Large intestine (tissue), 3 donors: Measurements from ENCODE around the gene KIAA0825. TPM values are rescaled to one million over a fixed set of nuclear protein-coding genes. Genes with fewer than 3 reads are reported as not detected.

Source experiments
- DNase-seq, 2 donors: peaks; one replicate each; pipeline versions ENCODE4 v3.0.0 to v3.0.0-alpha.2; 2013
- H3K27ac ChIP-seq: one replicate; pipeline ENCODE4 v1.5.1; 2013; ENCODE audit warnings: low read length
- H3K27me3 ChIP-seq: 2 replicates; pipeline ENCODE4 v1.6.1; 2013; ENCODE audit warnings: low read length; ENCODE audit not compliant: control insufficient read depth, insufficient read depth
- H3K36me3 ChIP-seq: 2 replicates; pipeline ENCODE4 v1.6.1; 2013; ENCODE audit warnings: low read length; ENCODE audit not compliant: control insufficient read depth, insufficient read depth
- H3K4me1 ChIP-seq: one replicate; pipeline ENCODE4 v1.6.1; 2013; ENCODE audit warnings: low read length; ENCODE audit not compliant: control insufficient read depth, insufficient read depth
- H3K4me3 ChIP-seq: one replicate; pipeline ENCODE4 v1.5.1; 2013; ENCODE audit warnings: low read length
- H3K9me3 ChIP-seq: one replicate; pipeline ENCODE4 v1.6.1; 2013; ENCODE audit warnings: mild to moderate bottlenecking, low read depth, low read length, moderate library complexity; ENCODE audit not compliant: control insufficient read depth
- WGBS: methylation state at CpG from one replicate; pipeline ENCODE4 v1.1.5; 2013; ENCODE audit warnings: low lambda C conversion rate; ENCODE audit not compliant: insufficient coverage; 5-methylcytosine and 5-hydroxymethylcytosine counted together
- polyA plus RNA-seq: library from polyadenylated mRNA; unstranded; fragments of 120-200 nt; gene quantifications from one replicate; pipeline ENCODE4 v1.2.1, GENCODE V29; 2013

KIAA0825 gene
- polyA plus RNA-seq, 1 donor, result 2.8 TPM

- DNase-seq, result no peak
- Histone ChIP-seq H3K27ac (no peak overlapping the region), H3K36me3 (peaks cover 10% of the 10 kb centered on the region), H3K4me1 (no peaks in the 10 kb centered on the region), H3K9me3 (no peaks in the 10 kb centered on the region), H3K4me3 (no peak overlapping the region), H3K27me3 (no peaks in the 10 kb centered on the region)
- WGBS, result no CpG with 5 or more reads among the region's 1 CpG
Measured at GRCh38 chr5:94627191-94627590, 8.8 kb upstream of the KIAA0825 start.

GRCh38 chr5:94623877-94624276 is 5.5 kb upstream of the KIAA0825 start:
- no peaks in the 10 kb centered on the region for H3K9me3 ChIP-seq
- H3K27me3 ChIP-seq, result no peaks in the 10 kb centered on the region
- no peak for DNase-seq
- H3K4me1 ChIP-seq, result peaks cover 5% of the 10 kb centered on the region
- no peak overlapping the region for H3K27ac ChIP-seq
- no peaks in the 10 kb centered on the region for H3K36me3 ChIP-seq
- no peak overlapping the region for H3K4me3 ChIP-seq
- WGBS, result 71% methylated on average over 1 of the region's 2 CpGs

- Histone ChIP-seq H3K27me3 (no peaks in the 10 kb centered on the region), H3K4me3 (no peak overlapping the region), H3K4me1 (peaks cover 5% of the 10 kb centered on the region), H3K27ac (no peak overlapping the region), H3K36me3 (no peaks in the 10 kb centered on the region), H3K9me3 (no peaks in the 10 kb centered on the region)
- no peak for DNase-seq
Measured at GRCh38 chr5:94623011-94623410, 4.6 kb upstream of the KIAA0825 start.

- H3K4me3 ChIP-seq, result no peak overlapping the region
- no peaks in the 10 kb centered on the region for H3K36me3 ChIP-seq
- no peak for DNase-seq
- H3K27ac ChIP-seq, result no peak overlapping the region
- no peaks in the 10 kb centered on the region for H3K9me3 ChIP-seq
- H3K4me1 ChIP-seq, result peaks cover 6% of the 10 kb centered on the region
- H3K27me3 ChIP-seq, result no peaks in the 10 kb centered on the region
- no CpG with 5 or more reads among the region's 5 CpGs for WGBS
Measured at GRCh38 chr5:94621763-94622162, 3.4 kb upstream of the KIAA0825 start.

GRCh38 chr5:94620256-94620655 is 1.9 kb upstream of the KIAA0825 start:
- DNase-seq, result no peak
- 96% methylated on average over 4 of the region's 5 CpGs for WGBS
- H3K36me3 ChIP-seq, result no peaks in the 10 kb centered on the region
- H3K27ac ChIP-seq, result no peak overlapping the region
- H3K9me3 ChIP-seq, result no peaks in the 10 kb centered on the region
- H3K4me1 ChIP-seq, result peaks cover 9% of the 10 kb centered on the region
- H3K27me3 ChIP-seq, result no peaks in the 10 kb centered on the region
- no peak overlapping the region for H3K4me3 ChIP-seq

- Histone ChIP-seq H3K9me3 (no peaks in the 10 kb centered on the region), H3K27ac (peak overlapping the region; percentile 94), H3K36me3 (no peaks in the 10 kb centered on the region), H3K27me3 (no peaks in the 10 kb centered on the region), H3K4me3 (peak overlapping the region; percentile 81), H3K4me1 (peaks cover 9% of the 10 kb centered on the region)
- DNase-seq, result peak; percentile 88 to 94
- WGBS, result no CpG with 5 or more reads among the region's 23 CpGs
Measured at GRCh38 chr5:94618029-94618492, 343 bp downstream of the KIAA0825 start.

- H3K4me1 ChIP-seq, result peaks cover 9% of the 10 kb centered on the region
- H3K9me3 ChIP-seq, result no peaks in the 10 kb centered on the region
- H3K27ac ChIP-seq, result no peak overlapping the region
- no peaks in the 10 kb centered on the region for H3K36me3 ChIP-seq
- no peak for DNase-seq
- no peak overlapping the region for H3K4me3 ChIP-seq
- 100% methylated on average over 2 of the region's 3 CpGs for WGBS
- no peaks in the 10 kb centered on the region for H3K27me3 ChIP-seq
Measured at GRCh38 chr5:94615862-94616261, 2.5 kb downstream of the KIAA0825 start.

GRCh38 chr5:94614156-94614805 is 4.1 kb downstream of the KIAA0825 start:
- Histone ChIP-seq H3K4me3 (no peak overlapping the region), H3K9me3 (no peaks in the 10 kb centered on the region), H3K4me1 (peaks cover 4% of the 10 kb centered on the region), H3K27ac (no peak overlapping the region), H3K36me3 (no peaks in the 10 kb centered on the region), H3K27me3 (no peaks in the 10 kb centered on the region)
- WGBS, result 86% methylated on average over 2 of the region's 2 CpGs
- DNase-seq, result no peak

- Histone ChIP-seq H3K4me1 (peaks cover 4% of the 10 kb centered on the region), H3K36me3 (no peaks in the 10 kb centered on the region), H3K4me3 (no peak overlapping the region), H3K27ac (no peak overlapping the region), H3K27me3 (no peaks in the 10 kb centered on the region), H3K9me3 (no peaks in the 10 kb centered on the region)
- DNase-seq, result no peak
- WGBS, result no CpG with 5 or more reads among the region's 2 CpGs
Measured at GRCh38 chr5:94613583-94613982, 4.8 kb downstream of the KIAA0825 start.

GRCh38 chr5:94595281-94595840 is 23.0 kb downstream of the KIAA0825 start:
- Histone ChIP-seq H3K9me3 (no peaks in the 10 kb centered on the region), H3K27me3 (no peaks in the 10 kb centered on the region), H3K4me3 (no peak overlapping the region), H3K27ac (no peak overlapping the region), H3K36me3 (no peaks in the 10 kb centered on the region), H3K4me1 (no peaks in the 10 kb centered on the region)
- DNase-seq, result no peak
- WGBS, result no CpG with 5 or more reads among the region's 7 CpGs
